Neuronal stem cell (in vitro differentiated cells): Measurements from ENCODE around the gene GLIS1.

Experiments used
- DNase-seq: peaks from one replicate; pipeline ENCODE4 v3.0.0-alpha.2; 2013; ENCODE audit warnings: low spot score
- H2AFZ ChIP-seq: one replicate; pipeline ENCODE4 v1.6.1; 2013; ENCODE audit warnings: mild to moderate bottlenecking, low read length, inconsistent platforms
- H2AK5ac ChIP-seq: 2 replicates; pipeline ENCODE4 v1.6.1; 2013; ENCODE audit warnings: low read depth, mild to moderate bottlenecking, inconsistent platforms, low read length, moderate library complexity, mixed read lengths
- H2BK120ac ChIP-seq: 2 replicates; pipeline ENCODE4 v1.6.1; 2013; ENCODE audit warnings: low read depth, mild to moderate bottlenecking, inconsistent platforms, low read length, moderate library complexity, mixed read lengths
- H2BK12ac ChIP-seq: one replicate; pipeline ENCODE4 v1.6.1; 2013; ENCODE audit warnings: low read length, inconsistent platforms
- H2BK15ac ChIP-seq: 2 replicates; pipeline ENCODE4 v1.6.1; 2013; ENCODE audit warnings: mild to moderate bottlenecking, low read length, inconsistent platforms, mixed read lengths
- H2BK5ac ChIP-seq: one replicate; pipeline ENCODE4 v1.6.1; 2013; ENCODE audit warnings: inconsistent platforms, mild to moderate bottlenecking, low read length, moderate library complexity
- H3K14ac ChIP-seq: one replicate; pipeline ENCODE4 v1.6.1; 2013; ENCODE audit warnings: low read length, inconsistent platforms
- H3K18ac ChIP-seq: 2 replicates; pipeline ENCODE4 v1.6.1; 2013; ENCODE audit warnings: low read length, inconsistent platforms
- H3K23ac ChIP-seq: 2 replicates; pipeline ENCODE4 v1.6.1; 2013; ENCODE audit warnings: low read depth, mild to moderate bottlenecking, mixed read lengths, low read length, inconsistent platforms; ENCODE audit not compliant: poor library complexity
- H3K27ac ChIP-seq: replicated peaks from 3 replicates; pipeline ENCODE4 v1.5.1; 2013; ENCODE audit warnings: low read length, inconsistent platforms
- H3K27me3 ChIP-seq, 3 experiments: 2 replicates each; pipeline ENCODE4 v1.6.1; 2013; ENCODE audit warnings: low read length in 3 of 3, mild to moderate bottlenecking in 2 of 3, inconsistent platforms in 1 of 3, low read depth in 1 of 3, mixed read lengths in 1 of 3, moderate library complexity in 1 of 3; ENCODE audit not compliant: control insufficient read depth in 3 of 3, insufficient read depth in 3 of 3
- H3K36me3 ChIP-seq, 2 donors: replicated peaks in 1 of 2; 2 replicates each; pipeline ENCODE4 v1.6.1; 2013; ENCODE audit warnings: low read length in 2 of 2; ENCODE audit not compliant: control insufficient read depth in 2 of 2, insufficient read depth in 2 of 2
- H3K4ac ChIP-seq: 2 replicates; pipeline ENCODE4 v1.6.1; 2013; ENCODE audit warnings: inconsistent platforms, mild to moderate bottlenecking, low read length, moderate library complexity
- H3K4me1 ChIP-seq, 2 donors: 1 replicate in 1 of 2; 2 replicates in 1 of 2; pipeline ENCODE4 v1.6.1; 2013; ENCODE audit warnings: low read length in 2 of 2, low read depth in 1 of 2; ENCODE audit not compliant: control insufficient read depth in 2 of 2, insufficient read depth in 1 of 2
- H3K4me2 ChIP-seq: one replicate; pipeline ENCODE4 v1.6.1; 2013; ENCODE audit warnings: mild to moderate bottlenecking, low read length, inconsistent platforms; ENCODE audit not compliant: insufficient read depth, poor library complexity, severe bottlenecking
- H3K4me3 ChIP-seq, 2 donors: 2 replicates each; pipeline ENCODE4 v1.5.1; 2013; ENCODE audit warnings: low read length in 2 of 2, mild to moderate bottlenecking in 2 of 2, inconsistent platforms in 1 of 2, moderate library complexity in 1 of 2
- H3K79me1 ChIP-seq: one replicate; pipeline ENCODE4 v1.6.1; 2013; ENCODE audit warnings: low read depth, mild to moderate bottlenecking, inconsistent platforms, low read length, moderate library complexity
- H3K9ac ChIP-seq: one replicate; pipeline ENCODE4 v1.6.1; 2013; ENCODE audit warnings: mild to moderate bottlenecking, low read depth, low read length, inconsistent platforms; ENCODE audit not compliant: poor library complexity
- H3K9me3 ChIP-seq, 2 donors: replicated peaks in 1 of 2; 2 replicates each; pipeline versions ENCODE3 to v1.6.1; 2013; ENCODE audit warnings: low read length in 2 of 2, mild to moderate bottlenecking in 2 of 2, inconsistent platforms in 1 of 2, low read depth in 1 of 2, mixed read lengths in 1 of 2, moderate library complexity in 1 of 2; ENCODE audit not compliant: control insufficient read depth in 2 of 2, insufficient read depth in 1 of 2
- H4K8ac ChIP-seq: one replicate; pipeline ENCODE4 v1.6.1; 2013; ENCODE audit warnings: low read depth, mild to moderate bottlenecking, inconsistent platforms, low read length, moderate library complexity
- H4K91ac ChIP-seq: one replicate; pipeline ENCODE4 v1.6.1; 2013; ENCODE audit warnings: low read length, low read depth, mild to moderate bottlenecking, inconsistent platforms; ENCODE audit not compliant: poor library complexity
- WGBS, 2 donors: extraction: QIAGEN DNeasy Blood & Tissue Kit; methylation state at CpG; one replicate each; pipeline ENCODE4 v1.1.7; 2013; ENCODE audit warnings: missing lambda C conversion rate in 2 of 2, mixed read lengths in 1 of 2; ENCODE audit not compliant: insufficient read length in 2 of 2, insufficient replicate concordance in 1 of 2; ENCODE audit errors: extremely low coverage in 2 of 2; 5-methylcytosine and 5-hydroxymethylcytosine counted together

GLIS1 gene

GRCh38 chr1:53601031-53601745, 137.8 kb downstream of the GLIS1 start:
- no peak overlapping the region for H2BK5ac ChIP-seq
- H3K9me3 ChIP-seq = peaks cover 0 to 2% of the 10 kb centered on the region in 2 donors
- no peak overlapping the region for H3K27ac ChIP-seq
- no peak overlapping the region for H3K23ac ChIP-seq
- no peak overlapping the region for H3K4ac ChIP-seq
- no peak for DNase-seq
- H3K4me1 ChIP-seq = peaks cover 0 to under 1% of the 10 kb centered on the region in 2 donors
- no peak overlapping the region for H3K4me2 ChIP-seq
- no peak overlapping the region for H2AFZ ChIP-seq
- H2AK5ac ChIP-seq = no peak overlapping the region
- no CpG with 5 or more reads among the region's 11 CpGs for WGBS, 2 donors
- peak overlapping the region; percentile 1 for H3K14ac ChIP-seq
- H3K9ac ChIP-seq = no peak overlapping the region
- peaks cover 0 to 25% (median 0%) of the 10 kb centered on the region in 3 experiments for H3K27me3 ChIP-seq
- no peak overlapping the region for H2BK120ac ChIP-seq
- no peak overlapping the region for H2BK15ac ChIP-seq
- H2BK12ac ChIP-seq = no peak overlapping the region
- H4K8ac ChIP-seq = no peak overlapping the region
- H3K79me1 ChIP-seq = no peaks in the 10 kb centered on the region
- no peaks in the 10 kb centered on the region for H3K36me3 ChIP-seq
- no peak overlapping the region for H4K91ac ChIP-seq
- no peak overlapping the region for H3K4me3 ChIP-seq
- no peak overlapping the region for H3K18ac ChIP-seq

GRCh38 chr1:53600561-53600960, 138.4 kb downstream of the GLIS1 start:
- Histone ChIP-seq H2BK12ac (no peak overlapping the region), H3K27ac (no peak overlapping the region), H2AFZ (no peak overlapping the region), H3K14ac (peak overlapping the region; percentile 1), H2AK5ac (no peak overlapping the region), H3K79me1 (no peaks in the 10 kb centered on the region), H4K8ac (no peak overlapping the region), H3K4me3 (no peak overlapping the region), H3K36me3 (no peaks in the 10 kb centered on the region), H3K4me1 (no peaks in the 10 kb centered on the region), H2BK5ac (no peak overlapping the region), H3K18ac (no peak overlapping the region), H3K27me3 (peaks cover 0 to 19% (median 0%) of the 10 kb centered on the region in 3 experiments), H3K23ac (peak overlapping the region; percentile 8), H3K9me3 (peaks cover 0 to 2% of the 10 kb centered on the region in 2 donors), H3K9ac (no peak overlapping the region), H2BK120ac (no peak overlapping the region), H3K4me2 (no peak overlapping the region), H2BK15ac (no peak overlapping the region), H3K4ac (no peak overlapping the region), H4K91ac (peak overlapping the region; percentile 90)
- DNase-seq = no peak
- WGBS, 2 donors = no CpG with 5 or more reads among the region's 8 CpGs

DNA sequence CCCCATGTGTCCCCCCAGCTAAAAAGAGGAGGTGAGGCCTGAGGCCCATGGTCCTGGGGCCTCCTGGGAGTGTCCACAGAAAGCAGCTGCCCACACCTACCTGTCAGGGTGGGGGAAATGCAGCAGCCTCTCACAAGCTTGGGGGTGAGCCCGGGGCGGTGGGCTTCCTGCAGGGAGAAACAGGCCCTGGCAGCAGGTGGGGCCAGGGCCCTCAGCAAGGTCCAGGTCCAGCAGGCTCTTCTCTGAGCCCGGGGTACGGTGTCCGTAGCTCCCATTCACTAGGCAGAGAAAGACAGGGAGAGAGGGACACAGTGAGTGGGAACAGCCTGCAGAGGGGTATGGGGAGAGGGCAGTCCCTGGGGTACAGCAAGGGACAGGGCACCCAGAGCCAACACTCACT, 139.0 kb downstream of the GLIS1 start:
- Histone ChIP-seq H2AK5ac (no peak overlapping the region), H2BK120ac (no peak overlapping the region), H2BK12ac (no peak overlapping the region), H4K91ac (no peak overlapping the region), H3K4ac (no peak overlapping the region), H3K14ac (no peak overlapping the region), H3K4me3 (no peak overlapping the region), H3K4me1 (no peaks in the 10 kb centered on the region), H3K18ac (no peak overlapping the region), H2BK15ac (no peak overlapping the region), H3K27ac (no peak overlapping the region), H3K9ac (no peak overlapping the region), H3K36me3 (no peaks in the 10 kb centered on the region), H2AFZ (no peak overlapping the region), H3K79me1 (no peaks in the 10 kb centered on the region), H2BK5ac (no peak overlapping the region), H3K23ac (no peak overlapping the region), H3K27me3 (peaks cover 0 to 19% (median 0%) of the 10 kb centered on the region in 3 experiments), H3K9me3 (no peaks in the 10 kb centered on the region), H3K4me2 (no peak overlapping the region), H4K8ac (no peak overlapping the region)
- DNase-seq = no peak
- no CpG with 5 or more reads among the region's 5 CpGs for WGBS, 2 donors

DNA sequence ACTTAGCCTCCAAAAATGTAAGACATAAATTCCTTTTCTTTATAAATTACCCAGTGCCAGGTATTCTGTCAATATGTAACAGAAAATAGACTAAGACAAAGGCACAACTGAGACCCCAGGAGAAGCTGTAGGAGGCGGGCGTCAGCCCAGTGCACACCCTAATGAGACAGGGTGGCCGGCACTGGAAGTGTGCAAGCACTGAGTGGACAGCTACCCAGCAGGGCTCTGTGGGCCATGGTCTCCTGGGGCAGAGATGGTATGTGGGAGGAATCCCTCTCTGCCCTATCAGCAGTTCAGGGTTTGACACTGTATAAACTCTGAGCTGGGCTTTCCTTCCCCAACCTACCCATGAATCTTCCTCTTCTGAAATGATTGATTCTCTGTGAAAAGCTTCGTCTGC, 139.5 kb downstream of the GLIS1 start:
- no peak for DNase-seq
- Histone ChIP-seq H3K27ac (no peak overlapping the region), H2BK120ac (no peak overlapping the region), H2BK12ac (no peak overlapping the region), H3K4me2 (no peak overlapping the region), H3K36me3 (no peaks in the 10 kb centered on the region), H2BK15ac (no peak overlapping the region), H3K18ac (no peak overlapping the region), H4K91ac (no peak overlapping the region), H3K14ac (no peak overlapping the region), H3K79me1 (no peaks in the 10 kb centered on the region), H3K4me1 (no peaks in the 10 kb centered on the region), H2AK5ac (no peak overlapping the region), H3K4me3 (no peak overlapping the region), H3K23ac (no peak overlapping the region), H3K9ac (peak overlapping the region; percentile 14), H3K4ac (no peak overlapping the region), H4K8ac (no peak overlapping the region), H2AFZ (no peak overlapping the region), H3K27me3 (peaks cover 0 to 19% (median 0%) of the 10 kb centered on the region in 3 experiments), H3K9me3 (no peaks in the 10 kb centered on the region), H2BK5ac (no peak overlapping the region)
- WGBS, 2 donors = no CpG with 5 or more reads among the region's 4 CpGs
